Activated T-cell treated with anti-CD3 and anti-CD28 coated beads for 48 hours (primary cell): ENCODE measurements around the gene FEM1C.

Experiments
- DNase-seq: peaks from one replicate; pipeline ENCODE4 v3.0.0-alpha.2; 2020; ENCODE audit warnings: low read depth

Gene FEM1C

DNA sequence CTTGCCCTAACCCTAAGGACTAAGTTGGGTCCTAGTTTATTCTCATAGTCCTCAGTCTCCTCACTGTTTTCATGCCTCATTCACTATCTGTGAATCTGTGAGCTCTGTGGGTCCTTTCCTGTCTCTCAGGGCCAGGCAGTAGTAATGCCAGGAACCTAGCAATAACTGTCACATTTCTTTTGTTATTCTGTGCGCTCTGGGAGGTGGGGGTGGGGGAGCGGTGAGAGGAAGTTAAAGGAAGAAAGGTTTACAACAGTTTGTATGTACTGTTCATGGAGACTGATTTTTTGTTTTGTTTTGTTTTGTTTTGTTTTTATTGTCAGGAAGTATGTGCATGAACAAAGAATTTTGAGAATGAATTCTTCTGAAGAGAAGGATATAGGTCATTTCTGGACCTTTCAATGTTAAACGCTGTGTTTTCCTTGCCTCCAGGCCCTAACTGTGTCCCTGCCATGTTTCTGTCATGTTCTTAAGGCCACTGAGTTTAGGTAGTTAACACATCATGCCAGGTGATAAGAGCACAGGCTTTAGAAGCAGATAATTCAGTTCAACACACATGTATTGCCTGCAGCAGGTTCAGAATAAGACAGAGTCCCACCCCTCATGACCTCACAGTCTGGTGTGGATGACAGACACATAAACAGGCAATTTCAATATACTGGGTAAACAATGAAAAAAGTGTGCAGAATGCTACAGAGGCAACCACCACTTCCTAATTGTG, 13.3 kb upstream of the FEM1C start:
- no peak for DNase-seq

DNA sequence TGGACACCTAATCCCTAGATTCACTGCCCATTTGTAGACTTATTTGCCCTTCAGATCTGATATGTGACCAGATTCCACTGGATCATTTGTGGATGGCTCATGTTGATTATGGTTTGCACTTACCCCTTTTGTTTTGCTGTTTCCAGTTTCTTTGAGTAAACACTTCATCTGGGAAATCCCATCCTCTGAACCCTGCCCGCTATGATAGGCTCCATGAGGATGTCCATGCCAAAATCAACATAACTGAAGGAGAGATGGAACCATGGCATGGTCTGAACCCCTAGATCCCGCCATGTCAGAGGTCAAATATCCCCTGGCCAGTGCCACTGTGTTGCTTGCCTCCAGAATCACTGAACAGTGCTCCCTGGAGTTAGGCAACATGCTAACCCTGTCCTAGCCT, 11.7 kb upstream of the FEM1C start:
- DNase-seq: no peak

DNA sequence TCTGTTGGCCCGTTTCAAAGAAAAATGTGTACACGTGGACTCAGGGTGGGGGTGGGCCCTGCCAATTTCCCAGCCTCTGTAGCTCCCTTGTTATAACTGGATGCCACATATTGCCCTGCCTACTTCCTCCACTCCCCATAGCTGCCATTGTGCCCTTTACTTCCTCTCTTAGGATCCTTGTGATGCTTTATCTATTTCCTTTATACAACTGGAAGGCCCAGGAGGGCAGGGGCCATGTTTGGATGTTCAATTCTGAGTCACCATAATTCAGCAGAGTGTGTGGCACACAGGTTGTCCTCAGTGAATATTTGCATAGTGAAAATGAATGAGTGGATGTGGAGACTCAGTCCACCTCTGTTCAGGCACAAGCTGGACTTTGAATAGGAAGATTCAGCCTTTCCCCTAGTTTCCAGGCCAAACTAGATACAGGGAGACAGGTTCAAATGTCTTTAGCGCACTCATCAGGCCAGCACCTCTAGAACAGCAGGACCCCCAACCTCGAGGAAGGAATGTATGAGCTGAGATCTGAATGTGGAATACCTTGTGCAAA, 10.6 kb upstream of the FEM1C start:
- DNase-seq: no peak

DNA sequence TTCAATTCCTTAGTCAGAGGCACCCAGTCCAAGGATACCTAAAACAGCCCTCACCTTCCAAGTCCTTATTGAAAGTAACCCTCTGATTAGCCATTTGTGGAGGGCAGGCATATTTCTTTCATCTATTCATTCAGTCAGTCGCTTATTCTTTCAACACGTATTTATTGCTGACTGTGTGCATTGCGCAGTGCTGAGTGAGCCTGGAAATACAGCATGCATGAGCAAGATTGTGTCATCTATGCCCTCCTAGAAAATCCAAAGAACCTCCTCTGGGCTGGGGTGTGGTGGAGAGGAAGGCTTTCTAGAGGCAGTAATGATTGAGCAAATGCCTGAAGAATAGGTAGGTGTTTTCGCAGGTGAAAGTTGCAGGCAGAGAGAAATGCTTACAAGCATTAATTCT, 8.5 kb upstream of the FEM1C start:
- no peak for DNase-seq

DNA sequence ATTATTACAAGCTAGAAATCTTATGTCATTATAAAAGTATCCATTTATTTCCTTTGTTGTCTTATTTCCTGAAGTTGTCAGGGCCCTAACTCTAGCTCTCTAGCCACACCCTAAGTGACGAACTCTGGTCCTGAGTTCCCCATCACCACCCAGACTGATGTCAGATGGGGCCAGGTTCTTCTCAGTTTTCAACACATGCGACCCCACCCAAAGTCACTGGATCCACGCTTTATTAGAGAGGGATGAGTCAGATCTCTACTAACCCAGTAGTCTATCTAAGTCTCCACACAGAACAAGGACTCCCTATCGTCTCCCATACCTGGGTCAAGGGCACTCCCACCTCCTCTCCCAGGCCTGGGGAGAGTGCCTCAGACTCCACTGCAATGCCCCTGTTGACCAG, 6.8 kb upstream of the FEM1C start:
- DNase-seq: no peak

DNA sequence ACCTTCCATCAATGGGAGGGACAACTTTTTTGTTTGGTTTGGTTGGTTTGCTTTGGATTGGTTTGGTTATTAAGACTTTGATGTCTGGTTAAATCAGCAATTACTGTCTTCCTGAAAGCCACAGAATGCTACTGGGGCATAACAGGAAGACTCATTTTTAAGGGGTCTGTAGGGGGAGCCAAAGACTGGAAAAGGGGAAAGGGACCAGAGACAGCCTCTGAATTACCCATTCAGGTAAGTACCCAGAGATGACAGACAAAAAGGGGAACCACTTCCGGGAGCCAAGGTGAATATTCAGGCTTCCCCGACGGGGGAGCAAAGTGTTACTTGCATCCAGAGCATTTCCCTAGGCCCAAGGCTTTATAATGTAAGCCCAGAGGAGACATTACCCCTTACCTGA, 4.6 kb upstream of the FEM1C start:
- DNase-seq: no peak

DNA sequence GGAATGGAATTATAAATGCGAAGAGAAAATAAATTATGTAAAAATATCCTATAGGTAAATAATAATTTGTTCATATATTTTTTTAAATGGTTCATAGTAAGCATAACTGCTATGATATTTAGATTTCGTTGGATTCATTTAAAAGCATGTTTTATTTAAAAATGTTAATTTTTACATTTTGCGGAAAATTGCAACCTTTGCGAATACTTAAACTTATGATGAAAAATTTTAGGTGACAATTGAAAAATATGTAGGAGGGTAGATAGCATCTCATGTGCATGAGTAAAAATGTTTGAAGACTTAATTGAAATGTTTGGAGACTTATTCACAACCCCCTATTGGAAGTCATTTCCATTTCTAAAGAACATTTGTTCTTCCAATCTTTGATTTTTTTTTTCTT, 4.1 kb upstream of the FEM1C start:
- no peak for DNase-seq

DNA sequence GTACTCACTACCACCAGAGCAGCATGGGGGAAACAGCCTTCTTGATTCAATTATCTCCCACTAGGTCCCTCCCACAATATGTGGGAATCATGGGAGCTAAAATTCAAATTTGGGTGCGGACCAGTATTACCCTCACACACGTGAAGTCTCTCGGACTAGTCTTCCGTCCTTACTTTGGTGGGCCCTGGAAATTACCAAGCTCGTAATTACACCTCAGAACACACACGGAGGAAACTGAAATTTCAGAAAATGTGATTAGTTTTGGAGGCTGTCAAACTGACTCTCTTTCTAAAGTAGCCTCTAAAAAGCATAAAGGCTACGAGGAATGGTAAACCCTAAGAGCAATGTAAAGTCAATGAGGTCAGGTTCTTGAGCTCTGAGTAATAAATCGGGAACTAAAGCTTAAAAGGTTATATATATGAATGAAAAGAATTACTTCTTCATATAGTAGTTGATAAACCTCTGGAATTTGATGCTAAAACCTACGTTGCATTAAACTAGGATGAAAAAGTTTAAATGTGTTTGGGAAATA, 842 bp upstream of the FEM1C start:
- no peak for DNase-seq

DNA sequence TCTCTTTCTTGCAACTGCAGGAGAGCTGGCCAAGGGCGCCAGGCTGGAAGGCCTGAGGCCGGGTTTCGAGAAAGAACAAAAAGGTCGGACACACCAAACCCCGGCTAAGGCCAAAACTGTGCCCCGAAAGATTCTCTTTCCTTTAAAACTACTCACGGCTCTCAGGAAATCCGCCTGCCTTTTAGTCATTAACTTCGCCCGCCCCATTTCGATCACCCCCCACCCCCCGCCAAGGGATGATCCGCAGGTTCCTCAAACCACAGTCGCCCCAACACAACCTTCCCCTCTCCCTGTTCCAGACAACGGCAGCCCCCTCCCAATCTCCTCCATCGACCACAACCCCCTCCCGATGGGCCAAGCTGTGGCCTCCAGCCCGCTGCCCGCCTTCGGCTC, 536 bp downstream of the FEM1C start:
- peak; percentile 27 for DNase-seq

DNA sequence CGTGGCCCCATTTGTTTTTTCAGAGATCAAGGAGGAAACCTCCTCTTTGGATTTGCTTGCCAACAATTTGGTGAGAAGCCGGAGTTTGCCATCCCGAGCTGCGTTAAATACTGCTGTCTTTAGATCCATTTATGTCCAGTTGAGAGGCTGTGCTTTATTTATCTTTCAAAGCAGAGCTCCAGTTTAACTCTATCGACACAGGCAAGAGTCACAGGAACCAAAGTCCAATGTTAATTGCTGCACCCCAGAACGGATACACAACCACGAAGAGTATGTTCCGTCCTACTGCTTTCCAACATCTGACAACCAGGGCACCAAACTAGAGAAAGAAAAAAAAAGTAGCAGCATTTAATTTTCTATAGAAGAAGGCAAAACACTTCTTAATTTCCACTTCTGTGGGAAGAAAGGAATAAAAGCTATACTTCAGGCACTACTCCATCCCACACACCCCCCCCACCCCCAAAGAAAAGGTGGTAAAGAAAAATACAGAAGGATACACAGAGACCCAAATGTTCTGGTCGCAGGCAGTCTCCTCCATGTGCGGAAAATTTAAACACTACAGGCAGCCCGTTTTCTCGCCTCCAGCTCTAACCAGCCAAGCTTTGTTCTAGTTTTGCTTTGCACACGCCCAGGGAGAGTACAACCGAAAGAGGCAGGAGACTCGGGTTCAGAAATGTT, 1.1 kb downstream of the FEM1C start:
- no peak for DNase-seq

DNA sequence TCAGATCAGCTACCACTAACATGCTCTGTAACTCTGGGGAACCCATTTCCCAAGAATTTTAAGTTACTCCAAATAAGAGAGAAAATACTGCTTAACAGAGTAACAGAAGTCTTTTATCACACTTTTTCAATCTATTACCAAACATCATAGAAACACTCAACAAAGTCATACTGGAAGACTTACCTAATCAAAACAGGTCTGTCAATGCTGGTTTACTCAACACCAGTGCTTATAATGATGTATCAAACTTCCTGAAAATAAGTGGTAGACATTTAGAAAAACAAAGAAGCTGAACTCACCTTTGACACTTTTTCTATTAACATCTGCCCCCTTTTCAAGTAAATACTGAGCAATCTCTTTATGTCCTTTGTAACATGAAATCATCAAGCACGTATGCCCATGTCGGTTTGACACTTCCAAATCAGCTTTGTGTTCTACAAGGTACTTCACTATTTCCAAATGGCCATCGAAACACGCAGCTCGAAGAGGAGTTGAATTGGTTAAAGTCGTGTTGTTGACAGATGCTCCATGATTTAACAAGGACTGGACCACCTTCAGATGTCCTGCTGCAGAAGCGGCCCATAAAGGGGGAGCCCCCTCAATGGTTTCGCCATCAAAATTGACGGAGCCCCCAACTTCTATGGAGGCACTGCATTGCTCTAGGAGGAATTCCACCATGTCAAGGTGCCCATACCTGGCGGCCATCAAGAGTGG, 1.8 kb downstream of the FEM1C start:
- DNase-seq: no peak

DNA sequence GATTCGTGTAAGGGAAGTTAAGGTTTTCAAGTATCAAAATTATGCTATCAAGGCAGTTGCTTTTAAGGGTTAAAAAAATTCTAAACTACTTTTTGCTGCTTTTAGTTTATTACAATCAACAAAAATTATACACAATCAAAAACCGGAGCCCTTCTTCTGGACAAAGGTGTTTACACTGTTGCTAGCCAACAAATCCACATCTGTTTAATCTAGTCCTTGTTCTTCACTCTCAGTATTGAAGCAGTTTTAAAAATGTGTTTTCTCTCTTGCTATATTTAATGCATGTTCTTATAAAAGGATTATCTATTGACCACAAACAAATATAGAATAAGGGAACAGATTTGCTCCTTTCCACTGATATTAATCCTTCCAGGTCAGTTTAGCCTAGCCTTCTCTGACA, 2.5 kb downstream of the FEM1C start:
- no peak for DNase-seq

DNA sequence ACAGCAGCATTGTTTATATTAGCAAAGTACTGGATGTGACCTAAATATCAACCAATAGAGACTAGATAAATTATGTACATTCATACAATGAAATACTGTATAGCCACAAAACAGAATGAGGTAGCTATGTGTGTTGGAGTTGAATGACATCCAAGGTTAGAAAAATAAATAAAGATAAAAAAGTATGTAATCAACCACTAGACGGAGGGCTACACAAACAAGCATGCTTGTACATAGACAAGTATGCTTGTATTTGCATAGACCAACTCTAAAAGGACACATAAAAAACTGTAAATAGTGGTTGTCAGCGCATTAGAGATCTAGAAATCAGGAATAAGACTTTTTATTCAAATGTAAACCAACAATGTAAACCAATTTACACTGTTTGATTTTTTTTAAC, 3.0 kb downstream of the FEM1C start:
- no peak for DNase-seq

DNA sequence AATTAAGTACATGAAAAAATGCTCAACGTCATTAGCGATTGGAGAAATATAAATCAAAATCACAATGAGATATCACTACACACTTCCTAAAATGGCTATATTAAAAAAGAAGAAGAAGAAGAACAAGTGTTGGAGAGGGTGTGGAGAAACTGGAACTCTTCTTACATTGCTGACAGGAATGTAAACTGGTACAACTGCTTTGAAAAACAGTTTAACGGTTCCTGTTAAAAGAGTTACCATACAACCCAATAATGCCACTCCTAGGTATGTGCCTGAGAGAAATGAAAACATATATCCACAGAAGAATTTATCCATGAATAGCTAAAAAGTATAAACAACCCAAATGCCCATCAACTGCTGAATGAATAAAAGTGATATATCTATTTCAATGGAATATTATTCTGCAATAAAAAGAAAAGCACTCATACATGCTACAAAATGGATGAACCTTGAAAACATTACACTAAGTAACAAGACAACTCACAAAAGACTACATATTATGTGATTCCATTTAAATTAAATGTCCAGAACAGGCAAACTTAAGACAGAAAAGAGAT, 9.0 kb downstream of the FEM1C start:
- no peak for DNase-seq

DNA sequence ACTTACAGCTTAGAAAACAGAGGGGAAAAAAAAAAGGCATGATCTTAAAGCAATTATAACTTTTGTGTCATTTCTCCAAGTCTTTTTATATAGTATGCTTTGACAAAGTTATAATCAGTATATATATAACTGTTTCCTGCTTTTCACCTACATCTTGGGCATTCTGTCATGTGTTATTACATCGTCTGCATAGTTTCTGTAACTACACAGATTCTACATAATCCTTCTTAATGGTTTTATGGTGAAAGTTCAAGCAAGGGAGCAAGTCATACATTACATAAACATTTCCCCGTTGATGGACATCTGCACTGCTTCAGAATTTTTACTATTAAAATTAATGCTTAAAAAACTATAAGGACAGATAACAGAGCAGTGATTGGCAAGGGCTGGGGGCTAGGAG, 12.1 kb downstream of the FEM1C start:
- no peak for DNase-seq

DNA sequence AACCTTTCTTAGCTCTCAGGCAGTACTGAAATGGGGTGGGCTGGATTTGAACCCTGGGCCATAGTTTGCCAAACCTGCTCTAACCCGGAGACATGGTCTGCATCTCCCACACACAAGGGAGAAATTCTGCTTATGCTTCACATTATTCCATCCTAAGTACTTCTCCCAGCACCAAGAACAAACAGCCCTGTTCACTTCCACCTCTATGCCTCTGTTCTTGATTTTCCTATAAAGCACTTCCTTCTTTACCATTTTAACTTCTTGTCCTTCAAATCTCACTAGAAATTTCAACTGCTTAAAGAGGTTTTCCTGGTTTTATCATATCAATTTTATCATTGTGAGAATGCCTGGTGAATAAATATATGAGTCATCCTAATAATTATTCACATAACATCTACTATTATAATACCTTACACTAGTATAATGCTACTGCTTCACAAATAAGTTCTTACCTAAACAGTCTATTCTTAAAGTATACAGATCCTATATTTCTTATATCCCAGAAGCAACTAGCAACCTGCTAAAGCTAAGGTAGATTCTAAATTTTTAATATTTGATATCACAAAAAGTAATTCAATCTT, 12.7 kb downstream of the FEM1C start:
- no peak for DNase-seq

DNA sequence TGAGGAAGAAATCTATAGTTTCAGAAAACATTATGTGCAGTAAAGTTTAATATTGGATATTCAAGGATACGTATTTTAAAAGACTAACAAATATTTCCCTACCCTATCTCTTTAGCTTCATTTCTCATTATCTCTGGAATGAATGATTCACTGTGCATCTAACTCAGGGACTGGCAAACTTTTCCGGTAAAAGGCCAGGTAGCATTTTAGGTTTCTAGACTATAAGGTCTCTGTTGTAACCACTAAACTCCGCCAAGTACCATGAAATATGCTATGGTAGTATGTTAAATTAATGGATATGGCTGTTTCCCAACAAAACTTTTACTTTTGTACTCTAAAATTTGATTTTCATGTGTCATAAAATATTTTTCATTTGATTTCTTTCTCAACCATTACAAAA, 13.2 kb downstream of the FEM1C start:
- no peak for DNase-seq

DNA sequence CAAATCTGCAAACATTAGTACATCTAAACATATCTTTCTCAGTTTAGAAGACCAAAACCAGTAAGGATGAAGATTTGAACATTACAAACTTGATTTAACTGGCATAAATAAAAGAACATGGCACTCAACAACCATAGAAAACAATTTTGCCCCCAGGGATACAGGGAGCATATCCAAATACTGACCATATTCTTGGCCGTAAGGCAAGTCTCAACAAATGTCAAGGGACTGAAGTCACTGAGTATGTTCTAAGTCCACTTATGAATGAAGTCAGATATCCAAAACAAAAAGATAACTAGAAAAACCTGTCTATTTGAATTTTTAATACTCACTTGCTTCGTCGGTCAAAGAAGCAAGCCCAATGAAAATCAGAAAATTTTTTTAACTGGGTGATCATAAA, 14.1 kb downstream of the FEM1C start:
- DNase-seq: no peak

DNA sequence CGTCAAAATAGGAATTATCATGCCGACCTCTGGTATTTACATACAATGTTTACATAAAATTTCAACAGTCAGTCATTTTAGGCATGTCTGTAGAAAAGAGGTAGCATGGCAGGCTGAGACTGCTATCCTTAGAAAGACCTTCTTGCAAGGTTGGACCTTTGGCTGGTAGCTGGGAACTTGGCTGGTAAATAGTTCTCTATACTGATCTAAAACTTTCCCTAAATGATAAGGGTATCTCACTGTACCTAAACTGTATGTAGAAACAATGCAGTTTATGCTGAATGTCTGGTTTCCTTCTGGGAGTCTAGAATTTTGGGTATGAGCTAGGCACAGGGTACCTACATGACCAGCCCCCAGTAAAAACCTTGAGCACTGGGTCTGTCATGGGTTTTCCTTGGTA, 18.0 kb downstream of the FEM1C start:
- no peak for DNase-seq

DNA sequence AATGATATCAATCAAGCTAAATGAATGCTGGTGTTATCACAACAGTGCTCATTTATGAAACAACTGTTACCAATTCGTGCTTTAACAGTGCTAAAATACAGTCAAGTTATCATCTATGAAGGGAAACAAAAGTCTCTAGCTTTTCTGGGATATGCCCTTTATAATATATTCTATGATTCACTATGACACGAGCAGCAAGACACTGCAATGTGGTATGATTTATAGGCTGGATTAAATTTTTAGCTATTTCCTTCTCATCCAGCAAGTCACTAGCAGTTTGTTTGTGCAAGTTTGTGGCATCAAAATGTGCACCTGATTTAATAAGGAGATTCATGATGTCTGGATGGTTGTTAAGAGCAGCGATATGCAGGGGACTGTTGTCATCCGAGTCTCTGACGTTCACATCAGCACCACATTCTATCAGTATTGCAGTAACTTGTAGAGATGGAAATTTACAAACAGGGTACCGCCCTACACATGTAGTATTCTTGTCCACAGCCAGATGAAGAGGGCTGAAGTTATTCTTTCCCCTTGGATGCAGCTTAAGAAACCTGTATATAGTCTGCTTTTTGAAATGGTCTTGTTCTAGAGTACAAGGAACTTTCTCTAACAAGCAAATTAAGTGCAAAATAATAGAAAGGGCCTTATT, 20.3 kb downstream of the FEM1C start:
- no peak for DNase-seq

DNA sequence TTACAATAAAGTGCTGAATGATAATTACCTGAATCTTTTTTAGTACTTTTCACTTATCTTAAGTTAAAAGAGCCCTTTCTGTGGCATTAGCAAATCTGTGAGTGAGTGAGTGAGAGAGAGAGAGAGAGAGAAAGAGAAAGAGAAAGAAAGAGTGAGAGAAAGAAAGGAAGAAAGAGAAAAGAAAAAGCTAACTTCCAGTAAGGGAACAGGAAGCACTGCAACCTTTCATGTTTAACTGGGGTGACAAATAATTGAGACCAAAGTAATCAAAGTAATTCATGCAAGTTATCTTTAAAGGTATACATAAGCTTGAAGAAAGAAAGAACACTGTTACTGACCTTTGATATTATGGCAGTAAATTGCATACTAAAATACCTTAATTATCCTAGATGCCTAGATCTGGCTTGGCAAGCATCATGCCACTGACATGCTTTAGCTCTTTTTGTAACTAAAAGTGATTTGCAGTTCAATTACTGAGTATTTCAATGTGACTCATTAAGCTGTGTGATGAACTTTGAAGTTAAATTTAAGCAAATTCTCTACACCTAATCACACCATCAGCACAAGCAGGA, 21.7 kb downstream of the FEM1C start:
- DNase-seq: no peak
